ENCODE data around the gene PRRX1.

Gene PRRX1

GRCh38 chr1:170664828-170665612 is 1.1 kb downstream of the PRRX1 start:
- DNase-seq: peak; percentile 42

DNA sequence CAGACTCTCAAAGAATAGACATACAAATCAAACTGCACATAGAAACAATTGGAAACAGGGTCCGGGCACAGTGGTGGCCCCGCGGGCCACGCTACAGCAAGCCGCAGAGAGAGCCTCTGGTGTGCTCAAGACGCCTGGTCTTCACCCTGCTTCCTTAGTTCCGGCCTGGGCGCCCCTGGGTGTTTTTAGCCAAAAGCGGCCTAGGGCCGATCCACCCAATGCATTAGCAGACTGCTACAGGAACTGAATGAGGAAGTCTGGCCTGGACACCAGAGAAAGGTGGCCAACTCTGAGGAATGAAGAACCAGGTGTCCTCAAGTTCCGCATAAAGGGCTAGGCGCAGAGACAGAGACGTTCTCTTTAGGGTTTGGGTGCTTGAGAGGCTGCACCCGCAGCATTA is 1.7 kb downstream of the PRRX1 start:
- no peak for DNase-seq

DNA sequence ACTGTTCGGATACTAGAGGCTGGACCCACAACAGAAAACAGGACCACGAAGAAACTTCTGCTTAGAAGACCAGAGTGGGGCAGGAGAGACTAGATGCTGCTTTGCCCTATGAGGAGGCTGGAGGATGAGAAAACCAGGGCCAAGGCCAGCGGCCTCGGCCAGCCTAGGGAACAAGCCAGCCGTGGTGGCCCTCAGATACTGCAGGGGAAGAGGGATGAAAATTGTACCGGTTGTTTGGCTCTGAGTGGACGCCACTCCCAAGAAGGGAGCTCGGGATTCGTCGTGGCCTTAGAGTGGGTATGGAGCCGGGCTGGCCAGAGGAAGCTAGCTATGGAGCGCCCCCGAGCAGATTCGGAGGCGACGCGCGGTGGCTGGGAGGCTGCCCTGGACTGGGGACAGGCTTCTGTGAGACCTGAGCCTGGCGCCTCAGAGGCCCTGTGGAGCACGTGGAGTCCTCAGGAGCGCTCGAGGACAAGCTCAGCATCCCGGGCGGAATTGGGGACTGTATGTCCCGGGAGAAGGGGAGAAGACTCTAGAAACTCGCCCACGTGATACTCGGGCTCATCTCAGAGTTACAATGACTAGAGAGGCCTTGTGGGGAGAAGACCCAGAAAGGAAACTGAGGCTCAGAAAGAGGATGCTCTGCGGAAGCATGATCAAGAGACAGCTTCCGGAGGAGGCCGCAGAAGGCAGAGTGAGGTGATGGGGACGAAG is 2.8 kb downstream of the PRRX1 start:
- no peak for DNase-seq

DNA sequence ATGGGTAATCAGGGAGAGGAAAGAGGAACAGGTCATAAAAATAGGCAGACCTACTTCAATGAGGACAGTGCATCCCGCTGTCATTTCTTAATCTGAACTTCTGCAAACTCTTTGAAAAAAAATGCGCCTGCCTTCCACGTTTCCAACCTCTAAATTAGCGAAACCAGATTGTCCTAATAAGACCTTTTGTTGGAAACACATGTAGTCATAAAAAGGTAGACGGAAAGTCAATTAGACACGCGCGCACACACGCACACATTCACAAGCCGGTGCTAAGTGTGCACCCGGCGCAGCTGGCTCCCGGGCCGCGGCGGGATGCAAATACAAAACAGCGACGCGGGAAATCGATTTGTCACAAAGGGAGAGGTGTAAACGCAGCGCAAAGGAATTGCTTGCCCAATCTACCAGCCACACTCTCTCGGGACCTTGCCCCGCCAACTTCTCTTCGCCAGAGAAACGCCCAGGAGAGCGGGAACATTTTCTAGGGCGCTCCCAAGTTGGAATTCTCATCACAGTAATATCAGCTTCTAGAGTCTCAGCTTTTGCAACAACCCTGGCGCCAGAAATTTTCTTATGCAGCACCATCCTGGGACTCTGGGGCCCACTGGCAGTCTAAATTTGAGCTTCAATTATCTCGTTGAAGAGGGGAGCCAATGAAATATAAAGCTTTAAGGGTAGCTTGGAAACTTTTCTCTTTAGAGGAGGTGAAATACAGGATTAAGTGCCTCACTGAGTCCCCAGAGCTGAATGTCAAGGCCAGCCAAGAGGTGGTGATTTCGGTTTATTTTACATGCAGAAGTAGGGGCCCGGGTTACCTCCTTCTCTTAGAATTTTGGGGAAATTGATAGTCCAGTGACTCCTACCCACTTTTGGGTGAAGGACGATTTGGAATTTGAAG is 4.5 kb downstream of the PRRX1 start:
- no peak for DNase-seq

- DNase-seq: no peak
Measured at GRCh38 chr1:170669107-170669445, 5.1 kb downstream of the PRRX1 start.

GRCh38 chr1:170669586-170670530 is 5.9 kb downstream of the PRRX1 start:
- no peak for DNase-seq

GRCh38 chr1:170670802-170671628 is 7.1 kb downstream of the PRRX1 start:
- no peak for DNase-seq

- no peak for DNase-seq
Measured at GRCh38 chr1:170671629-170671963, 7.7 kb downstream of the PRRX1 start.

GRCh38 chr1:170672316-170672715 is 8.4 kb downstream of the PRRX1 start:
- DNase-seq: no peak

DNA sequence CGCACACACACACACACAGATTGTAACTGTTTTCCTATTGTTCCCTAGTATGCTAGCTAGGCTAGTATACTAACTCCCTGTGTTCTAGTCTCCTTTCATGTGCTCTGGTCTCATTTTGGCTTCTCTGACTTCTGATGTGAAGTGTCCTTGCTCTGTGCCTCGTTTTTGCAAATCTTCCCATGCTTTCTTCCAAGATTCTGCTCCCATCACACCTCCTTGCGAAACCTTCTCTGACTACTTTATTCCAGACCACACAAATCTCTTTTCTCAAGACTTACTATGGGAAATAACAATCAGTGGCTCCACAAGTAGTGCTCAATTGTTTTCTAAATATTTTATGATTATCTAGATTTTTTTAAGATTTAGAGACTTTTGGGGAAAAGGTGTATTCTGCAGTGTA is 10.3 kb downstream of the PRRX1 start:
- DNase-seq: no peak

DNA sequence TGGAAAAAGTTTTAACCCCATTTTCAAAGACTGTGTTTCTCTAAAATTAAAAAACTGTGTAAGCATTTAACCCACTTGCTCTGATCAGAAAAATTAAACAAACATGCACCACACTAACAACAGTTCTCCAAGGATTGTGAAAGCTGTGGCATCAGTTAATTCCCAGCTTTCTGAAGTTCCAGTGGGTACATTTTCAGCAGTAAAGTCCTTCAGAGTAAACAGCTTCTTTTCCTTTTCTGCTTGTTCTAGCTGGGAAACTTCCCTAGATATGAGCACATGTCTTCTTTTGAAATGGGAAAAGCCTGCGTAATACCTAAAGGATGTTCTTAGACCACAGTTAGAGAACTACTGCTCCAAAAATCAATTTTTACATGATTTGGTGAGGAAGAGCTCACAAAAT is 11.1 kb downstream of the PRRX1 start:
- no peak for DNase-seq

GRCh38 chr1:170675865-170676264 is 11.9 kb downstream of the PRRX1 start:
- no peak for DNase-seq

GRCh38 chr1:170676628-170677027 is 12.7 kb downstream of the PRRX1 start:
- DNase-seq: no peak

- DNase-seq: no peak
Measured at GRCh38 chr1:170678027-170678600, 14.2 kb downstream of the PRRX1 start.

DNA sequence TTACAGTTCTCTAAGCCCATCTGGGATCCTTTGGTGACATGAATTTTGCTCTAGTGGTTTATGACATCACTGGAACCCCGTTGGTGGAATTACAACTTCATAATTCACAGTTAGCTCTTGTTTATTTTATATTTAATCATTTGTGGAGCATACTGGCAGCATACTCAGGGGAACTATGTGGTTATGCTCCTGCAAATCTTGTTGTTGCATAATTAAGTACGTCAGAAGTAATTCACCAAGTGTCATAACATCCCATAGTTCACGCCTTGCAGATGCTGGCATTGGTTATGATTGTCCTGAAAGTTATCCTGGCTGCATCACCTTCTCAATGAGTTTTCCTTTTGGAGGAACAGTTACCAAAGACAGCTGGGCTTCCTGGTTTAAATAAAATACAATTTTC is 16.5 kb downstream of the PRRX1 start:
- DNase-seq: no peak

DNA sequence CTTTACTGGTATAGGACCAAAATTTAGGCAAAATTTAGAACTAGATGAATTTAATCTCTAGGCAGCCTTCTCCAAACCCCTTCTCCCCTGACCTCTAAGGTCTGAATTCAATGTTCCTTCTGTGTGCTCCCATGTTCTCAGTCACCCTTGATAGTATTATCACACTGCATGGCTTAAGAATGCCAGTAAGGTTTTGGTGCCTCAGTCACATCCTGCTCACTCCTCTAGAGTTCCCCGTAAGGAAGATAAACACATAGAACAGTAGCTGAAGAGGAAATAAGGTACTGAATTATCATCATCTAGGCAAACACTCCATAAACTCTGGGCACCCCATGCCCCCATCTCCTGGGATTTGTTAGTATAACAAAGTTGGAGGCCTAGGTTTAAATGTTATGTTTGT is 18.2 kb downstream of the PRRX1 start:
- no peak for DNase-seq

DNA sequence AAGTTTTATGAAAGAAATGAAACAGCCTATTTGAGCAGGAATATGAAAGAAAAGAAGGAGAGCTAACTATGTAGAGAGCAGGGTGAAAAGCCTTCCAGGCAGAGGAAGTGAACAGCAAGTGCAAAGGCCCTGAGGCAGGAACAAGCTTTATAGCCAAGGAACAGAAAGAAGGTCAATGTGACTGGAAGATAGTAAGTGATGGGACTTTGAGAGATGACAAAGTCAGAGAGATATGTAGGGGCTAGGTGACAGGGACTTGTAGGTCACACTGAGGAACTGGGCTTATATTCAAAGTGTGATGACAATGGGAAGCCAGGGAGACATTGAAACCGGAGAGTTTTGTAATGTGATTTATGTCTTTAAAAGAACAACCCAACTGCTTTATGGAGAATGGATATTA is 18.9 kb downstream of the PRRX1 start:
- DNase-seq: no peak

GRCh38 chr1:170685166-170685565 is 21.2 kb downstream of the PRRX1 start:
- DNase-seq: no peak

- no peak for DNase-seq
Measured at GRCh38 chr1:170686291-170686690, 22.4 kb downstream of the PRRX1 start.

DNA sequence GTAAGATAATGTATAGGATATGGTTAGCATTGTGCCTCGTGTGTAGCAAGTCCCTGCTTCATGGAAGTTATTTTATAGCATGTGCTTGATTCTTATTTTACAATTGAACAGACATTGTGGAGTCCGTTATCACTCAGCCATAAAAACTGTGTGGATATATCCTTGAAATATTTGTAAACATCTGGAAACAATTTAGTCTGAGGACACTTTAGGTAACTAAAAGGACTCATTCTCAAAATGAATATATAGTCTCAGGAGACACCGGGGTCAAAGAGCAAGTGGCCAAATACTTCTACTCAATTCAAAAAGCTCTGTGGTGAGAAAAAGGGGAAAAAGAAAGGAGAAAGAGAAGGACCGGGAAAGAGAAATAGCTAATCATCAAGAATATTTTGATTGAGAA is 23.7 kb downstream of the PRRX1 start:
- DNase-seq: no peak

DNA sequence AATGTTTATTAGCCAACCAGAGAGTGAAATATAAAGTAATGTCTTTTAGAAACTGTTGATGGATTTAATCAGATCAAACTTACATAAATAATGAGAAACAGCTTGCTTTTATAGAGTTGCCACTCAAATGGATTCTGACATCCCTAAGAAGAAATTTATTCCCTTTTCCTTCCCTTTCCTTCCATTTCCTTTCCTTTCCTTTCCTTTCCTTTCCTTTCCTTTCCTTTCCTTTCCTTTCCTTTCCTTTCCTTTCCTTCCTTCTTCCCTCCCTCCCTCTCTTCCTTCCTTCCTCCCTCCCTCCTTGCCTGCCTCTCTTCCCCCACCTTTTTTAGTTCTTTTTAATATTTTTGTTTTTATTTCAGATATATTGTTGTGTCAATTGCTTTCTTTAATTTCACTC is 27.3 kb downstream of the PRRX1 start:
- DNase-seq: no peak

Measured in NCI-H1092 treated with DMSO at 0.1 percent for 48 hours (cell line).